Mononuclear cell (primary cell): Measurements from ENCODE around the gene PRRT1B. TPM values are rescaled to one million over a fixed set of nuclear protein-coding genes. Genes with fewer than 3 reads are reported as not detected.

Experiments used
- H3K27me3 ChIP-seq: 2 replicates; pipeline ENCODE4 v1.6.0; 2011; ENCODE audit warnings: low read length, control low read depth; ENCODE audit not compliant: insufficient read depth
- H3K4me1 ChIP-seq: 2 replicates; pipeline ENCODE4 v1.5.1; 2011; ENCODE audit warnings: mild to moderate bottlenecking, low read length, control low read depth; ENCODE audit not compliant: insufficient read depth
- H3K4me3 ChIP-seq: 2 replicates; pipeline ENCODE4 v1.5.1; 2011; ENCODE audit warnings: mild to moderate bottlenecking, low read length, moderate library complexity
- H3K9me3 ChIP-seq: 2 replicates; pipeline ENCODE4 v1.5.1; 2011; ENCODE audit warnings: low read depth, mild to moderate bottlenecking, control low read depth, low read length
- total RNA-seq: library from RNA; depleted of rRNA; stranded (reverse); fragments of >200 nt; gene quantifications from one replicate; pipeline ENCODE4 v1.2.3, GENCODE V29; 2012

The PRRT1B gene
- total RNA-seq, 1 donor, result not detected

DNA sequence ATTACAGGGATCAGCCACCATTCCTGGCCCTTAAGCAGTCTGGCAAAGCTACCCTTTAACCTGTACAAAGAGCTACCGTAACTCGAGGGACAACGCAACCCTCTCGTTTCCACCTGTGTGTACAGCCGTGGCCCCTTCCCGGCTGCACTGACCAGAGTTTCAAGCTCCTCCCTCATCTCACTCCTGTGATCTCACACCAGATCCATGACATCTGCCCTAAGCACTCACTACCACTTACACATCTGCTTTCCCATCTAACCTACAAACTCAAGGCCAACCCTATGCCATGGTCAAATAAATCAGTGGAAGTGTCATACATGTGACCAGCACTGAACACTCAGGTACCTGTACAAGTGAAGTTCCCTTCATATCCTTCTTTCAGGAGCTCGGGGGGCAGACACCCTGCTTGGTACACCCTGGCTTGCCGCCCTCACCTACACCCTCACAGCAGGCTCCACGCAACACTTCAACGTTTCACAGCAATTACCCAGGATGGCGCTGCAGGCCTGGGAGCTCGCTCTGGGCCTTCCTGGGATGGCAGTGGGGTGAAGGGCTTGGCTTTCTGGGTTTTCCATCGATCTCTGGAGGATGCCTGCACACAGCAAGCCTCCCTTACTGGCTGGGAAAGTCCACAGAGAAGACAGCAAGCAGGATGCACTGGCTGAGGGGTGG lies 61.7 kb downstream of the PRRT1B start:
- H3K9me3 ChIP-seq, result no peaks in the 10 kb centered on the region

GRCh38 chr9:131607591-131607990 lies 62.3 kb downstream of the PRRT1B start:
- Histone ChIP-seq H3K9me3 (no peaks in the 10 kb centered on the region), H3K27me3 (no peaks in the 10 kb centered on the region), H3K4me1 (peaks cover 4% of the 10 kb centered on the region)

More for the DNA sequence above, 61.7 kb downstream of the PRRT1B start:
- Histone ChIP-seq H3K27me3 (no peaks in the 10 kb centered on the region), H3K4me1 (peaks cover 4% of the 10 kb centered on the region), H3K4me3 (no peak overlapping the region)

GRCh38 chr9:131608493-131609037 lies 63.2 kb downstream of the PRRT1B start:
- Histone ChIP-seq H3K4me1 (peaks cover under 1% of the 10 kb centered on the region), H3K9me3 (no peaks in the 10 kb centered on the region), H3K27me3 (no peaks in the 10 kb centered on the region), H3K4me3 (no peak overlapping the region)

More at GRCh38 chr9:131607591-131607990, 62.3 kb downstream of the PRRT1B start:
- H3K4me3 ChIP-seq, result no peak overlapping the region

Other genes with a start within 250 kb of the PRRT1B start
- 86.0 TPM for gene PRRC2B, start 151.4 kb upstream of the PRRT1B start, total RNA-seq
- gene POMT1, start 42.6 kb upstream of the PRRT1B start, total RNA-seq, result 18.9 TPM
- 12.9 TPM for gene UCK1, start 14.3 kb upstream of the PRRT1B start, total RNA-seq
- gene RAPGEF1, start 194.6 kb downstream of the PRRT1B start, total RNA-seq, result 119 TPM